HPDE6-E6E7 (cell line): ENCODE data around the gene SPDYE6.
"Not testable (repeated sequence)": the region's sequence is repeated elsewhere in the genome, so short reads cannot be mapped to it uniquely, and the experiment has no call there.

ENCODE experiments used
- DNase-seq: peaks from one replicate; pipeline ENCODE4 v3.0.0; 2011; ENCODE audit warnings: missing footprints; ENCODE audit errors: extremely low spot score

SPDYE6 gene, protein sequence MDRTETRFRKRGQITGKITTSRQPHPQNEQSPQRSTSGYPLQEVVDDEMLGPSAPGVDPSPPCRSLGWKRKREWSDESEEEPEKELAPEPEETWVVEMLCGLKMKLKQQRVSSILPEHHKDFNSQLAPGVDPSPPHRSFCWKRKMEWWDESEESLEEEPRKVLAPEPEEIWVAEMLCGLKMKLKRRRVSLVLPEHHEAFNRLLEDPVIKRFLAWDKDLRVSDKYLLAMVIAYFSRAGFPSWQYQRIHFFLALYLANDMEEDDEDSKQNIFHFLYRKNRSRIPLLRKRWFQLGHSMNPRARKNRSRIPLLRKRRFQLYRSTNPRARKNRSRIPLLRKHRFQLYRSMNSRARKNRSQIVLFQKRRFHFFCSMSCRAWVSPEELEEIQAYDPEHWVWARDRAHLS

GRCh38 chr7:102356344-102356743 lies at the start of gene SPDYE6:
SPDYE6 (minus strand) TSS chr7:102356444; CDS start chr7:102356023, 421 bp downstream.
- DNase-seq, result not testable (repeated sequence)

DNA sequence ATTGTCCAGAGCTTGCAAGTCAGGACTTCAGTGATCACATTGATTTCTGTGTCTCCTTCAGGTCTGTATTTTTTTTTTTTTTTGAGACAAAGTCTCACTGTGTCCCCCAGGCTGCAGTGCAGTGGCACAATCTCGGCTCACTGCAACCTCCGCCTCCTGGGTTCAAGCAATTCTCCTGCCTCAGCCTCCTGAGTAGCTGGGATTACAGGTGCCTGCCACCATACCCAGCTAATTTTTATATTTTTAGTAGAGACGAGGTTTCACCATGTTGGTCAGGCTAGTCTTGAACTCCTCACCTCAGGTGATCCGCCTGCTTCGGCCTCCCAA lies 48.6 kb upstream of the SPDYE6 start:
- not testable (repeated sequence) for DNase-seq

DNA sequence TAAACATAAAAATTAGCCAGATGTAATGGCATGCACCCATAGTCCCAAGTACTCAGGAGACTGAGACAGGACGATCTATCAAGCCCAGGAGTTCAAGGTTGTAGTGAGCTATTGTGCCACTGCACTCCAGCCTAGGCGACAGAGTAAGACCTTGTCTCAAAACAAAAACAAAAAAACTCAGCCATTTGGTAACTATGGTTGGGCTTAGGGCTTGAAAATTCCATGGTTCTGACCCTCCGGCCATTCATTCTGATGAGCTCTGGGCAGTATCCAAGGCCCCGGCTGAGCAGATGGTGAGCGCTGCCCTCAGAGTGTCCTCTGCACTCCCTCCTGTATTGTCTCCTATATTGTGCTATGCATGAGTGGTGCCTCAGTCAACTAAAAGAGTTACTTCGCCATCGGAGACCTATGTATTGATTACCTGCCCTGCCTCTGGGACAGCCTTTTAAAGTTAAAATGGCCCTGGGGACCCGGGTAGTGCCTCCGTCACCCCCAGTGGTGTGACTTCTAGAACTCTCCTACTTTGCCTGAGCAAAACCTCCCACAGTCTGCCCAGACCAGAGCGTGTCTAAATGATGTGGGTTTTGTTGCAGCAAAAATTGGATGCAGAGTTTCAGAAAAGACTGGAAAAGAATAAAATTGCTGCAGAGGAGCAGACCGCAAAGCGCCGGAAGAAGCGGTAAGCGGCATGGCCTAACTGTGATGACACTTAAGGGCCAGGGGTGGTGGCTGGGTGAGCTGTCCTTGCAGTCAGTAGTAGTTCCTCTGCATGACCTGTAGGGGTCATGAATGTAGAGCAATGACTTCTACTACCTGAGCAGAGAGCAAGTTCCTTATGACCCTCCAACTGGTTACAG lies 48.0 kb upstream of the SPDYE6 start:
- peak; percentile 60 for DNase-seq

DNA sequence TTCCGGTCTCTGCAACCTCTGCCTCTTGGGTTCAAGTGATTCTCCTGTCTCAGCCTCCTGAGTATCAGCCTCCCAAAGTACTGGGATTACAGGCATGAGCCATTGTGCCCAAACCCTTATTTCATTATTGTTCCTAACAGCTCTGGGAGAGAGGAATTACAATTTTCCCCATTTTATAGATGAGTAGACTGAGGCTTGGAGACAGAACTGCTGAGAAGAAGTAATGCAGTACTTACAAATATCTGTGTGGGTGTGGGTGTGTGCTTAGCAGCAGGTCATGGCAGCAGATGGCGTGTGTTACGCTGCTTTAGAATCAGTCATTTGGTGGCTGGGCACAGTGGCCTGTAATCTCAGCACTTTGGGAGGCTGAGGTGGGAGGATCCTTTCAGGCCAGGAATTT lies 47.3 kb upstream of the SPDYE6 start:
- DNase-seq, result no peak

DNA sequence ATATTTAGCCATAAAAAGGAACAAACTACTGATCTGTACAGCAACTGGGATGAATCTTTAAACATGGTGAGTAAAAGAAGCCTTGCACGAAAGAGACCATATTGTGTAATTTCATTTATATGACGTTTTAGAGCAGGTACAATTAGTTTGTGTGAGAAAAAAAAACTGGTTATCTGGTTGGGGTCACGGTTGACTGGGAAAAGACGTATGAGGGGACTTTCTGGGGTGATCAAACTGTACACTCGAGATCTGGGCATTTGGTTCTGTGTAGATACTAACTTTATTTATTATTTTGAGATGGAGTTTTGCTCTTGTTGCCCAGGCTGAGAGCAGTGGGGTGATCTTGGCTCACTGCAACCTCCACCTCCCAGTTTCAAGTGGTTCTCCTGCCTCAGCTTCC lies 44.1 kb upstream of the SPDYE6 start:
- no peak for DNase-seq

GRCh38 chr7:102398543-102398942 lies 42.3 kb upstream of the SPDYE6 start:
- no peak for DNase-seq

DNA sequence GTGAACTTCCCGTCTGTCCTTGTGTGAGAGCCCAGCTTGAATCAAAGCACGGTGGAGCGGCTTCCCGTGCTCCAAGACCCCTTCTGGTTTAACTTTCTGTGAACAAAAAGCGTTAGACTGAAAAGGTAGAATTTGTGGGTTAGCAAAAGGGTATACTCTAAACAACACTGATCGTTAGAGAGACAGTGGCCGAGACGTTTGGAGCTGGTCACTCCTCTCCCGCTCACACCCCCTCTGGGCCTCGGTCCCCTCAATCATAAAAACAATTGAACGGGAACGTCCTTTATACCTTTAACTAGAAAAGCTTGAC lies 40.4 kb upstream of the SPDYE6 start:
- no peak for DNase-seq

DNA sequence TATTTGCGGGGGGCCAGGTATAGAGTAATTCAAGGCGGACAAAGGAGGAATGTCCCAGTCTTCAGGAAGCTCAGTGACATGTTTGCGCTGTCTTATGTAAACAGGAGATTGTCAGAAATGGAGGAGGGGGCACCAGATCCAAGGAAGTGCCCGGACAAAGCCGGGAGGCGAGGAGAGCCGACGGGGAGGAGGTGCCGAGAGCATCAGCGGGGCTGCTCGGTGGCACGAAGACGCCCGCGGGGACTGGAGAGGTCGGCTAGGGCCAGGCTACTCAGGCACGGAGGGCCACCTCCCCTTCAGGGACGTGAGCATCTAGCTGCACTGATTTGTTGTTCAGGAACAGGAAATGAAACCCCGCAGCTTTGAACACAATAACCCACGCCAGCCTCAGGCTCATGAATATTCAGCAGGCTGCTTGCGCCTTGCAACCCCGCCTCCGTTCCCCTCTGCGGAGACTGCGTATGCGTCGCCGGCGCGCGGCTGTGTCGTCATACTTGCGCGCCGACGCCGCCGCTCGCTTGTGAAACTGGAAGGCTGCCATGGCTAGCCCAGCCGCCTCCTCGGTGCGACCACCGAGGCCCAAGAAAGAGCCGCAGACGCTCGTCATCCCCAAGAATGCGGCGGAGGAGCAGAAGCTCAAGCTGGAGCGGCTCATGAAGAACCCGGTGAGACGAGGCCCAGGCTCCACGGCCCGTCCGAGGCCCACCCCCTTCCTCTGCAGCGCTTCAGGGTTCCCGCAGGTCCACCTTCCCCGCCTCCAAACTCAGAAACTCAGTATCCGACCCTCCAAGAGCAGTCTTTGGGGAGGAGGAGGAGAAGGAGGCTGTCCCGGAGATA lies 39.8 kb upstream of the SPDYE6 start, which contains the start of gene PRKRIP1:
PRKRIP1 (plus strand) TSS at position 491 of the 837 bp plus-strand sequence; CDS start at position 540, 49 bp downstream.
- DNase-seq, result peak; percentile 95

- peak; percentile 22 for DNase-seq
Observed at GRCh38 chr7:102395592-102395872, 39.3 kb upstream of the SPDYE6 start.

DNA sequence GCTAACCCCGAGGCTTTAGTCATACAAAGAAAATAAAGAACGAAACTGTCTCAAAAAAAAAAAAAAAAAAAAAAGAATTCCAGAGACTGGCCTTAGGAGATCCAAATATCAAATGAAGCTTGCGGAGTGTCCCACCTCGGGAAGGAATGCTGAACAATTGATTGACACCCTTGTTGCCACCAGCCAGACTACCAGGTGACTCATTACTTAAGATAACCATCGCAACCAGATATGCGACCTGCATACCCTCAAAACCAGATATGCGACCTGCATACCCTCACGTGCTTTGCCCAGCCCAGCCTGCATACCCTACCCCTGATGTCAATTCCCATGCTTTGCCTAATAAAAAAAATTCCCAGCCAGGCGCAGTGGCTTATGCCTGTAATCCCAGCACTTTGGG lies 37.2 kb upstream of the SPDYE6 start:
- no peak for DNase-seq

DNA sequence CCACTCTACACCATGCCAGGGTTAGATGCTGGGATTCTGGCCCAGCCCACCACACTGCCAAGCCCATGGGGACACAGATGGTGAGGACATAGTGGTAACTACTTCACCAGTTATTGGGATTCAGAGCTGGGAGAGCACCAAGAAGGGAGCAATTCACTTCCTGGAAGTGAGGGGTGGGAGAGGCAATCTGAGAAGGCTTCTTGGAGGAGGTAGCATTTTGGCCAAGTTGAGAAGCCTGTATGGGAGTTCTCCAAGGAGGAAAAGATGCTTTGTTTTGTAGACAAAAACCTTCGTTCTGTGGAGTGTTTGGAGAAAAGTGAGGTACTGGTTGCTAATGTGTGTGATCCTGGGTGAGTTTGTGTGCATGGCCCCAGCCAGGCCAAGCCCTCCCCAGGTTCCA lies 36.1 kb upstream of the SPDYE6 start:
- DNase-seq, result no peak

DNA sequence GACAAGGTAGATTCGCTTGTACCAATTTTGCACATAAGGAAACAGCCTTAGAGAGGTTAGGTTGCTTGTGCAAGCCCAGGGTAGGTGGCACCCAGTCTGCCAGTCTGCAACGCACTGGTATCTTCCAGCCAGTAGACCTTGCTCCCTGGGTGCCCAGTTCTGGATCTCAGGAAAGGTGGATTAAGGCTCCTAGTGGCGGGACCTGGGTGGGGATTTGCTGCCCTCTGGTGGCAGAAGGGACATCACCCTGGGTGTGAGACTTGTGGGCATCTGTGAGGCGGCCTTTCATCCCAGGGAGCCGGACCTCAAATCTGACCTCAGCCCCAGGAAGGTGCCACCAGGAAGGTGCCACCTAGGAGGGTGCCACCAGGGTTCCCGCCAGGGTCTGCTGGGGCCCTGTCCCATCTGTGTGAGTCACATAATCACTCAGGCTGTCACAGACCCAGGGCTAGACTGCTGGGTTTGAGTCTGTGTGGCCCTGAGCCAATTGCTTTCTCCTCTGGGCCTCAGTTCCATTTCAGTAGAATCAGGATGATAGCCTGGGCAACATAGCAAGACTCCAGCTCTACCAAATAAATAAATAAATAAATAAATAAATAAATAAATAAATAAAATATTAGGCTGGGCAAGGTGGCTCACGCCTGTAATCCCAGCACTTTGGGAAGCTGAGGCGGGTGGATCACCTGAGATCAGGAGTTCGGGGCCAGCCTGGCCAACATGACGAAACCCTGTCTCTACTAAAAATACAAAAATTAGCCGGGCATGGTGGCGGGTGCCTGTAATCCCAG lies 34.6 kb upstream of the SPDYE6 start:
- peak; percentile 80 for DNase-seq

GRCh38 chr7:102389810-102390209 lies 33.6 kb upstream of the SPDYE6 start:
- DNase-seq, result no peak

DNA sequence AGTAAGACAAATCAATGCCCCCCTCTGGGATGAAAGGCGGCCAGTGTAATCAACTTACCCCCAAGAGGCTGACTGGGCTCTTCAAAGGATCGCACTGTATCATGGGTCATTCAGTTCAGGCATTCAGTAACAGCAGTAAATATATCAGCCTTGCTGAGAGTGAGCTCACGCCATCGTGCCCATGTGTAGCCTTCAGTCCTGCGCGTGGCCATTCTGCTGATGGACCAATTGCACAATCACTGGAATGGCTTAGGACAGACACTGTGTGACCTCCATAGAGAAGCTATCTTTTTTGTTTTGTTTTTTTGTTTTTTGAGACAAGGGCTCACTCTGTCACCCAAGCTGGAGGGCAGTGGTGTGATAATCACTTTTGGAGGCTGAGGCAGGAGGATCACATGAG lies 30.8 kb upstream of the SPDYE6 start:
- no peak for DNase-seq

DNA sequence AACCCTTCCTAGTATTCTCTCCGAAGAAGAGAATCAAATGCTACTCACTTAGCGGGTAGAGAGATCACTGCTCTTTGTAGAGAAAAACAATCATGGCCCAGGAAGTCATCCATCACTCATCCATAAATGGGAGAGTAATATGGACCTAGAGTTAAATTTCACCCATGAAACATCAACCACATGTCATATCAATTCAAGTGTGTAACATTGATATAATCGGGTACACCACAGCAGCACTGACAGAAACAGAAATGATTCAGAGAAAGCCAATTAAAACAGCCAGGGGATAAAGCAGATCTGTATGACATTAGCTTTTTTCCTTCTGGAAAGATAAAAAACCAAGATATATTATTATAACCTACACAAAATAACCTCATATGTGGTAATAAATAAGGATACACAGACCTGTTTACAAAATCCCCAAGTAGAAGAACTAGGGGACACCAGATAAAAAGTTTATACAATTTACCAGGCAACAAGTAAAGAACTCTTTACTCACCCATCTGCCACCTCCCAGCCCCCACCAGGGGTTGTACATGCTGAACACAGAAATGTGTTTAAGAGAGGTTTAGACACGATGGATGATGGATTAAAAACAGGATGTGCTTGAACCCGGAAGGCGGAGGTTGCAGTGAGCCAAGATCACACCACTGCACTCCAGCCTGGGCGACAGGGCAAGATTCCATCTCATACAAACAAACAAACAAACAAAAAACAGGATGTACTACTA lies 25.6 kb upstream of the SPDYE6 start:
- DNase-seq, result not testable (repeated sequence)

- not testable (repeated sequence) for DNase-seq
Observed at GRCh38 chr7:102380837-102381236, 24.6 kb upstream of the SPDYE6 start.

DNA sequence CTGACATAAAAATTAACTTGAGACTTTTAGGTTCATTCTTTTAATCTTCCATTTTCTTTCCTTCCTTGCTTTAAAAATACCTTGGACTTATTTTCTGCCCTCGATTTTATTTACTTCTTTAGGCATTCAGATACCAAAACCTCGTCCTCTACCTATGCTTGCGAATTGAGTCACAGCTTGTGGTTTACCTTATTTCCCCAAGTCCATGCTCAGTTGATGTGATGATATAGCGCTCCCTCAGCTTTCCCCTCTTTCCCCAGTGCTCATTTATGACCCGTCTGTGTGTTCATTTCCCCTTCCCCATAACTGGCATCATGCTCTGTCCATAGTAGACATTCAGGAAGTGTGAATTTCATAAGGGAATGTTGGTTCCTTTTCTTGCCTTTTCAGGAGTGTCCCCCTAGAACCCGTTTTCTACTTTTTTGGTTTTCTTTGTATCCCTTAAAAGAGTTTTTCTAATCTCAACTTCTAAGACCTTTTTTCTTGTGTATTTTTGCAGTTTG lies 20.8 kb upstream of the SPDYE6 start:
- DNase-seq, result no peak

- not testable (repeated sequence) for DNase-seq
Observed at GRCh38 chr7:102372796-102373195, 16.6 kb upstream of the SPDYE6 start.

- DNase-seq, result not testable (repeated sequence)
Observed at GRCh38 chr7:102370038-102370437, 13.8 kb upstream of the SPDYE6 start.

- not testable (repeated sequence) for DNase-seq
Observed at GRCh38 chr7:102365390-102365789, 9.1 kb upstream of the SPDYE6 start.
